Urothelium cell line (cell line): ENCODE results near the gene MRPS18B.
"Not testable (repeated sequence)": the region's sequence is repeated elsewhere in the genome, so short reads cannot be mapped to it uniquely, and the experiment has no call there.

Source experiments
- DNase-seq: peaks from one replicate; pipeline ENCODE4 v3.0.0; 2011; ENCODE audit warnings: low spot score, mixed read lengths
- FAIRE-seq: peaks from 2 replicates; lab custom pipeline; 2011; peaks lifted over from hg19 to GRCh38; lab: Jason Lieb, UNC

The MRPS18B gene

GRCh38 chr6:30635834-30636233 is 18.2 kb downstream of the MRPS18B start:
- FAIRE-seq (no peak), DNase-seq (no peak)

- FAIRE-seq (no peak), DNase-seq (no peak)
Measured at GRCh38 chr6:30640481-30640880, 22.8 kb downstream of the MRPS18B start.

GRCh38 chr6:30641048-30641447 is 23.4 kb downstream of the MRPS18B start:
- FAIRE-seq (no peak), DNase-seq (no peak)

GRCh38 chr6:30643656-30644055 is 26.0 kb downstream of the MRPS18B start:
- DNase-seq (no peak), FAIRE-seq (no peak)

- no peak for FAIRE-seq
- no peak for DNase-seq
Measured at GRCh38 chr6:30644769-30645168, 27.1 kb downstream of the MRPS18B start.

- DNase-seq: no peak
- no peak for FAIRE-seq
Measured at GRCh38 chr6:30645989-30646388, 28.3 kb downstream of the MRPS18B start.

GRCh38 chr6:30646450-30647241 is 29.0 kb downstream of the MRPS18B start, which contains the start of gene C6orf136:
TSS of gene C6orf136 (plus strand) at chr6:30647133. CDS start at chr6:30647232, 99 bp downstream.
- DNase-seq (peak; percentile 98), FAIRE-seq (no peak)

GRCh38 chr6:30647242-30648116 is 29.8 kb downstream of the MRPS18B start:
- no peak for FAIRE-seq

GRCh38 chr6:30651143-30651542 is 33.5 kb downstream of the MRPS18B start:
- FAIRE-seq: no peak

More at GRCh38 chr6:30647242-30648116, 29.8 kb downstream of the MRPS18B start:
- peak; percentile 85 for DNase-seq

GRCh38 chr6:30654798-30655742 is 37.4 kb downstream of the MRPS18B start:
- FAIRE-seq (no peak), DNase-seq (no peak)

More at GRCh38 chr6:30651143-30651542, 33.5 kb downstream of the MRPS18B start:
- DNase-seq: no peak

GRCh38 chr6:30655743-30656094 is 38.1 kb downstream of the MRPS18B start:
- FAIRE-seq: no peak
- DNase-seq: no peak

GRCh38 chr6:30656513-30656912 is 38.9 kb downstream of the MRPS18B start:
- DNase-seq (no peak), FAIRE-seq (no peak)

- DNase-seq (no peak), FAIRE-seq (no peak)
Measured at GRCh38 chr6:30657454-30657853, 39.8 kb downstream of the MRPS18B start.

- FAIRE-seq, DNase-seq: not testable (repeated sequence)
Measured at GRCh38 chr6:30657922-30658321, 40.3 kb downstream of the MRPS18B start.

GRCh38 chr6:30664994-30665767 is 47.5 kb downstream of the MRPS18B start:
- FAIRE-seq (no peak), DNase-seq (no peak)

- not testable (repeated sequence) for FAIRE-seq, DNase-seq
Measured at GRCh38 chr6:30666300-30666699, 48.7 kb downstream of the MRPS18B start.

- DNase-seq (no peak), FAIRE-seq (no peak)
Measured at GRCh38 chr6:30670760-30671527, 53.3 kb downstream of the MRPS18B start.

- FAIRE-seq (no peak), DNase-seq (peak; percentile 92)
Measured at GRCh38 chr6:30672445-30673253, 55.0 kb downstream of the MRPS18B start, which contains the start of gene DHX16. TSS of gene DHX16 (minus strand) at chr6:30673006. CDS start at chr6:30672841, 165 bp downstream.
